Ectodermal cell (in vitro differentiated cells): Measurements from ENCODE around the gene CXCR3.
"Not testable (repeated sequence)": the region's sequence is repeated elsewhere in the genome, so short reads cannot be mapped to it uniquely, and the experiment has no call there.

Experiments used
- H3K27ac ChIP-seq: 2 replicates; pipeline ENCODE4 v1.7.0; 2013; ENCODE audit warnings: mild to moderate bottlenecking, low read depth, low read length; ENCODE audit not compliant: insufficient read depth, poor library complexity, severe bottlenecking
- H3K27me3 ChIP-seq: 2 replicates; pipeline ENCODE4 v1.7.0; 2013; ENCODE audit warnings: mild to moderate bottlenecking, low read length; ENCODE audit not compliant: insufficient read depth, control insufficient read depth, poor library complexity, severe bottlenecking
- H3K36me3 ChIP-seq: one replicate; pipeline ENCODE4 v1.7.0; 2013; ENCODE audit warnings: low read length; ENCODE audit not compliant: control insufficient read depth, insufficient read depth
- H3K4me1 ChIP-seq: one replicate; pipeline ENCODE4 v1.7.0; 2013; ENCODE audit warnings: low read length; ENCODE audit not compliant: control insufficient read depth, insufficient read depth
- H3K4me3 ChIP-seq: 2 replicates; pipeline ENCODE4 v1.7.0; 2013; ENCODE audit warnings: low read depth, low read length, control low read depth; ENCODE audit not compliant: insufficient read depth
- H3K9me3 ChIP-seq: 2 replicates; pipeline ENCODE4 v1.7.0; 2013; ENCODE audit warnings: mild to moderate bottlenecking, low read length, moderate library complexity; ENCODE audit not compliant: control insufficient read depth
- WGBS, 2 experiments: methylation state at CpG; one replicate each; pipeline ENCODE4 v1.1.7; 2013; ENCODE audit warnings: missing lambda C conversion rate in 2 of 2; 5-methylcytosine and 5-hydroxymethylcytosine counted together

Gene CXCR3

GRCh38 chrX:71660562-71661416, 42.5 kb upstream of the CXCR3 start:
- Histone ChIP-seq H3K27me3 (no peaks in the 10 kb centered on the region), H3K9me3 (no peaks in the 10 kb centered on the region), H3K4me1 (no peaks in the 10 kb centered on the region), H3K36me3 (no peaks in the 10 kb centered on the region), H3K4me3 (no peak overlapping the region), H3K27ac (no peak overlapping the region)
- WGBS, 2 experiments, result 92 to 94% methylated on average over 18 to 22 of the region's 22 CpGs

- 94 to 97% methylated on average over 4 of the region's 6 CpGs for WGBS, 2 experiments
- Histone ChIP-seq H3K4me3 (no peak overlapping the region), H3K4me1 (no peaks in the 10 kb centered on the region), H3K27ac (no peak overlapping the region), H3K36me3 (no peaks in the 10 kb centered on the region), H3K9me3 (no peaks in the 10 kb centered on the region), H3K27me3 (no peaks in the 10 kb centered on the region)
Observed at GRCh38 chrX:71659959-71660358, 41.6 kb upstream of the CXCR3 start.

- 93 to 96% methylated on average over 2 to 3 of the region's 3 CpGs for WGBS, 2 experiments
- H3K4me1 ChIP-seq, result no peaks in the 10 kb centered on the region
Observed at GRCh38 chrX:71659342-71659741, 41.0 kb upstream of the CXCR3 start.

GRCh38 chrX:71657267-71657666, 39.0 kb upstream of the CXCR3 start:
- H3K36me3 ChIP-seq, result no peaks in the 10 kb centered on the region
- H3K4me3 ChIP-seq, result no peak overlapping the region
- no peaks in the 10 kb centered on the region for H3K9me3 ChIP-seq
- no peaks in the 10 kb centered on the region for H3K4me1 ChIP-seq
- no peak overlapping the region for H3K27ac ChIP-seq
- whole genome bisulfite sequencing, 2 experiments, result 69 to 85% methylated on average over 3 to 4 of the region's 4 CpGs
- no peaks in the 10 kb centered on the region for H3K27me3 ChIP-seq

More at GRCh38 chrX:71659342-71659741, 41.0 kb upstream of the CXCR3 start:
- no peak overlapping the region for H3K4me3 ChIP-seq
- H3K36me3 ChIP-seq, result no peaks in the 10 kb centered on the region
- H3K9me3 ChIP-seq, result no peaks in the 10 kb centered on the region
- H3K27ac ChIP-seq, result no peak overlapping the region
- no peaks in the 10 kb centered on the region for H3K27me3 ChIP-seq

- Histone ChIP-seq H3K27ac (no peak overlapping the region), H3K4me3 (no peak overlapping the region), H3K27me3 (no peaks in the 10 kb centered on the region), H3K9me3 (no peaks in the 10 kb centered on the region), H3K36me3 (no peaks in the 10 kb centered on the region), H3K4me1 (no peaks in the 10 kb centered on the region)
- WGBS, 2 experiments, result 89 to 92% methylated on average over 2 of the region's 2 CpGs
Observed at GRCh38 chrX:71653344-71653743, 35.0 kb upstream of the CXCR3 start.

- H3K4me1 ChIP-seq, result no peaks in the 10 kb centered on the region
- H3K4me3 ChIP-seq, result no peak overlapping the region
- no peaks in the 10 kb centered on the region for H3K27me3 ChIP-seq
- no peak overlapping the region for H3K27ac ChIP-seq
- WGBS, 2 experiments, result 86 to 93% methylated on average over 1 of the region's 2 CpGs
- H3K9me3 ChIP-seq, result no peaks in the 10 kb centered on the region
- no peaks in the 10 kb centered on the region for H3K36me3 ChIP-seq
Observed at GRCh38 chrX:71652405-71652804, 34.1 kb upstream of the CXCR3 start.

GRCh38 chrX:71650333-71650969, 32.1 kb upstream of the CXCR3 start:
- Histone ChIP-seq H3K36me3 (no peaks in the 10 kb centered on the region), H3K4me3 (no peak overlapping the region), H3K9me3 (no peaks in the 10 kb centered on the region), H3K4me1 (no peaks in the 10 kb centered on the region), H3K27me3 (no peaks in the 10 kb centered on the region), H3K27ac (no peak overlapping the region)
- WGBS, 2 experiments, result 82 to 96% methylated on average over 4 of the region's 4 CpGs

- WGBS, 2 experiments, result 97 to 100% methylated on average over 3 of the region's 6 CpGs
- not testable (repeated sequence) for H3K4me1 ChIP-seq, H3K9me3 ChIP-seq, H3K27ac ChIP-seq, H3K27me3 ChIP-seq, H3K4me3 ChIP-seq, H3K36me3 ChIP-seq
Observed at GRCh38 chrX:71644406-71644805, 26.1 kb upstream of the CXCR3 start.

GRCh38 chrX:71640002-71640401, 21.7 kb upstream of the CXCR3 start:
- WGBS, 2 experiments, result 96 to 98% methylated on average over 3 to 4 of the region's 4 CpGs
- H3K27me3 ChIP-seq, result no peaks in the 10 kb centered on the region
- no peaks in the 10 kb centered on the region for H3K4me1 ChIP-seq

GRCh38 chrX:71638409-71638808, 20.1 kb upstream of the CXCR3 start:
- no peaks in the 10 kb centered on the region for H3K4me1 ChIP-seq
- no peaks in the 10 kb centered on the region for H3K9me3 ChIP-seq
- H3K27me3 ChIP-seq, result no peaks in the 10 kb centered on the region
- WGBS, 2 experiments, result 92 to 93% methylated on average over 3 of the region's 4 CpGs
- no peak overlapping the region for H3K27ac ChIP-seq
- H3K4me3 ChIP-seq, result no peak overlapping the region
- no peaks in the 10 kb centered on the region for H3K36me3 ChIP-seq

More at GRCh38 chrX:71640002-71640401, 21.7 kb upstream of the CXCR3 start:
- H3K36me3 ChIP-seq, result no peaks in the 10 kb centered on the region
- no peak overlapping the region for H3K4me3 ChIP-seq
- H3K27ac ChIP-seq, result no peak overlapping the region
- H3K9me3 ChIP-seq, result no peaks in the 10 kb centered on the region
